ENCODE measurements around the gene RPS19BP1. TPM values are rescaled to one million over a fixed set of nuclear protein-coding genes. Genes with fewer than 3 reads are reported as not detected.

Gene RPS19BP1
- total RNA-seq, 1 experiment from 2014 or later: 80.4 TPM

DNA sequence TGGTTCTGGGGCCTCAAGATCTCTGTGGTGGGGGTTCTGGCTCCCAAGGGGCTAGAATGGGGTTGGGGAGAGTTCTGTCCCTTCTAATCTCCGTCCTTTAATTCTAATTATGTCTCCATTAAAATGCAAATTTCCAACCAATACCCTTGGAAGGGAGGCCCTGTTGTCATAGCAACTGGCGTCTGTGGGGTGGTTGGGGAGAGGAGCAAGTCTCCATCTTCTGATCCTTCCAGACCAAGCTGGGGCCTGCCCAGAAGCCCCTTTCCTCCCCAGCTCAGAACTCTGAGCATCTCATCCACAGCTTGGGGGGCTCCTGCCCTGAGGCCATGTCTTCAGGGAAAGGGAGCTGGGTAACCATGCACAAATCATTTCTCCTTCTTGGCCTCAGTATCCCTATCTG lies 5.4 kb upstream of the RPS19BP1 start:
- no peaks in the 10 kb centered on the region for H3K9me2 ChIP-seq (ENCODE audit: insufficient read depth)
- ChIA-PET POLR2A (no interaction called here), RAD21 (ENCODE audit: low non-redundant PET in 1 of 2, low total read pairs in 2 of 2, uncharacterized antibody in 2 of 2, unreplicated experiment in 2 of 2) (no interaction called here), CTCF (interaction anchor here (0.5 kb wide), 1 partner anchor 494 kb away, joined by 3 read pairs; no protein-coding TSS in a partner anchor)
- no peak overlapping the region for H3K9ac ChIP-seq (ENCODE audit: low read length)
- H4K20me1 ChIP-seq (ENCODE audit: insufficient read depth): no peaks in the 10 kb centered on the region
- H2AFZ ChIP-seq (ENCODE audit: low read depth, low read length, poor library complexity, severe bottlenecking): no peak overlapping the region
- intact Hi-C loops (cut with micrococcal nuclease): loop anchor here (10.0 kb wide), 1 partner anchor 397 kb away; no protein-coding TSS in a partner anchor
- H3K36me3 ChIP-seq (ENCODE audit: control insufficient read depth in 1 of 2, insufficient read depth in 2 of 2, low read length in 2 of 2): no peaks in the 10 kb centered on the region
- no peaks in the 10 kb centered on the region for H3K27me3 ChIP-seq (ENCODE audit: insufficient read depth, low read length)
- no peak overlapping the region for H3K4me2 ChIP-seq (ENCODE audit: low read length)
- H3K79me2 ChIP-seq (ENCODE audit: insufficient read depth, low read length): no peaks in the 10 kb centered on the region
- ATAC-seq: no peak
- no peak overlapping the region for H3K4me3 ChIP-seq (replicated peaks in 1 of 2; ENCODE audit: low read depth in 1 of 2, low read length in 2 of 2)
- H3K27ac ChIP-seq (ENCODE audit: low read depth, low read length): no peak overlapping the region
- no peaks in the 10 kb centered on the region for H3K9me3 ChIP-seq (ENCODE audit: control insufficient read depth in 1 of 2, insufficient read depth in 1 of 2, low read depth in 1 of 2, low read length in 2 of 2)
- no peak for DNase-seq (ENCODE audit: low read depth, low spot score)
- BruUV-seq (replicated peaks): no TSS peak
- H3K4me1 ChIP-seq (ENCODE audit: control insufficient read depth in 1 of 2, insufficient read depth in 2 of 2, low read length in 2 of 2): peaks cover 18 to 24% of the 10 kb centered on the region in 2 experiments
- TF ChIP-seq, protein P1, sequence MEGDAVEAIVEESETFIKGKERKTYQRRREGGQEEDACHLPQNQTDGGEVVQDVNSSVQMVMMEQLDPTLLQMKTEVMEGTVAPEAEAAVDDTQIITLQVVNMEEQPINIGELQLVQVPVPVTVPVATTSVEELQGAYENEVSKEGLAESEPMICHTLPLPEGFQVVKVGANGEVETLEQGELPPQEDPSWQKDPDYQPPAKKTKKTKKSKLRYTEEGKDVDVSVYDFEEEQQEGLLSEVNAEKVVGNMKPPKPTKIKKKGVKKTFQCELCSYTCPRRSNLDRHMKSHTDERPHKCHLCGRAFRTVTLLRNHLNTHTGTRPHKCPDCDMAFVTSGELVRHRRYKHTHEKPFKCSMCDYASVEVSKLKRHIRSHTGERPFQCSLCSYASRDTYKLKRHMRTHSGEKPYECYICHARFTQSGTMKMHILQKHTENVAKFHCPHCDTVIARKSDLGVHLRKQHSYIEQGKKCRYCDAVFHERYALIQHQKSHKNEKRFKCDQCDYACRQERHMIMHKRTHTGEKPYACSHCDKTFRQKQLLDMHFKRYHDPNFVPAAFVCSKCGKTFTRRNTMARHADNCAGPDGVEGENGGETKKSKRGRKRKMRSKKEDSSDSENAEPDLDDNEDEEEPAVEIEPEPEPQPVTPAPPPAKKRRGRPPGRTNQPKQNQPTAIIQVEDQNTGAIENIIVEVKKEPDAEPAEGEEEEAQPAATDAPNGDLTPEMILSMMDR (IDR thresholded peaks at IDR 0.05 in 2 of 3, conservative IDR thresholded peaks at IDR 0.05 in 1 of 3; ENCODE audit: borderline replicate concordance in 1 of 3, insufficient read depth in 1 of 3, low read depth in 2 of 3, low read length in 2 of 3): no peak
- TF ChIP-seq, protein P2, sequence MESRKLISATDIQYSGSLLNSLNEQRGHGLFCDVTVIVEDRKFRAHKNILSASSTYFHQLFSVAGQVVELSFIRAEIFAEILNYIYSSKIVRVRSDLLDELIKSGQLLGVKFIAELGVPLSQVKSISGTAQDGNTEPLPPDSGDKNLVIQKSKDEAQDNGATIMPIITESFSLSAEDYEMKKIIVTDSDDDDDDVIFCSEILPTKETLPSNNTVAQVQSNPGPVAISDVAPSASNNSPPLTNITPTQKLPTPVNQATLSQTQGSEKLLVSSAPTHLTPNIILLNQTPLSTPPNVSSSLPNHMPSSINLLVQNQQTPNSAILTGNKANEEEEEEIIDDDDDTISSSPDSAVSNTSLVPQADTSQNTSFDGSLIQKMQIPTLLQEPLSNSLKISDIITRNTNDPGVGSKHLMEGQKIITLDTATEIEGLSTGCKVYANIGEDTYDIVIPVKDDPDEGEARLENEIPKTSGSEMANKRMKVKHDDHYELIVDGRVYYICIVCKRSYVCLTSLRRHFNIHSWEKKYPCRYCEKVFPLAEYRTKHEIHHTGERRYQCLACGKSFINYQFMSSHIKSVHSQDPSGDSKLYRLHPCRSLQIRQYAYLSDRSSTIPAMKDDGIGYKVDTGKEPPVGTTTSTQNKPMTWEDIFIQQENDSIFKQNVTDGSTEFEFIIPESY (IDR thresholded peaks at IDR 0.05; ENCODE audit: extremely low read depth, insufficient replicate concordance, low read length): no peak
- no peak for TF ChIP-seq TCF7L2 (IDR thresholded peaks at IDR 0.05; ENCODE audit: borderline replicate concordance, extremely low read depth, insufficient read depth, insufficient read length)
- no peak for TF ChIP-seq EZH2phosphoT487 (IDR thresholded peaks at IDR 0.05; ENCODE audit: borderline replicate concordance)
- no peak for TF ChIP-seq SRF (IDR thresholded peaks at IDR 0.05; ENCODE audit: low read depth)
- TF ChIP-seq CBX3 (IDR thresholded peaks at IDR 0.05; ENCODE audit: low read depth): no peak
